HCT116 (cell line): ENCODE measurements around the gene VPS35L. TPM values are rescaled to one million over a fixed set of nuclear protein-coding genes. Genes with fewer than 3 reads are reported as not detected.

Source experiments
- ATAC-seq: fragments of 200-7000 bp; cut with Tn5 transposase; 2 replicates; pipeline ENCODE4 v1.9.1; 2020; ENCODE audit warnings: mild to moderate bottlenecking, moderate library complexity
- Bru-seq: library from RNA; stranded (reverse); fragments of 400-500 nt; gene quantifications from one replicate; lab custom pipeline; 2021; lab: Mats Ljungman, UMichigan
- BruChase-seq, 2 experiments: library from RNA; stranded (reverse); fragments of 400-500 nt; gene quantifications; one replicate each; lab custom pipeline; 2021; lab: Mats Ljungman, UMichigan
- BruUV-seq: library from RNA; stranded (reverse); fragments of 400-500 nt; replicated peaks from 2 replicates; lab custom pipeline; 2021; lab: Mats Ljungman, UMichigan
- CTCF ChIA-PET: fragments of 300-600 bp; sonication (Branson Sonifier 250); formaldehyde crosslinking; loops from one replicate; lab custom pipeline; 2021; ENCODE audit warnings: antibody characterized with exemption; lab: Charles Lee
- POLR2A ChIA-PET: fragments of 300-600, 350-600 bp; sonication (Branson Sonifier 250); formaldehyde crosslinking; loops from one replicate; lab custom pipeline; 2021; ENCODE audit warnings: antibody characterized with exemption; lab: Charles Lee
- RAD21 ChIA-PET, 2 experiments: fragments of 300-600 bp; sonication (Branson Sonifier 250); formaldehyde crosslinking; loops; one replicate each; lab custom pipeline; 2023; ENCODE audit warnings: low total read pairs in 2 of 2; ENCODE audit not compliant: uncharacterized antibody in 2 of 2, unreplicated experiment in 2 of 2, low non-redundant PET in 1 of 2; lab: Charles Lee
- DNase-seq: peaks from one replicate; pipeline ENCODE4 v3.0.0-alpha.2; 2010; ENCODE audit warnings: low read depth, low spot score
- H2AFZ ChIP-seq: fragments of 200-600 bp; shearing (Covaris generic), sonication (generic); 2 replicates; pipeline ENCODE4 v1.6.1; 2017; ENCODE audit warnings: low read depth, mixed run types, mixed read lengths, antibody characterized with exemption, low read length; ENCODE audit not compliant: poor library complexity, severe bottlenecking
- H3K27ac ChIP-seq: 2 replicates; pipeline ENCODE4 v1.5.1; 2012; ENCODE audit warnings: low read depth, low read length
- H3K27me3 ChIP-seq: fragments of 200-600 bp; sonication (generic); 2 replicates; pipeline ENCODE4 v1.6.1; 2016; ENCODE audit warnings: mixed run types, low read length, mixed read lengths; ENCODE audit not compliant: insufficient read depth
- H3K36me3 ChIP-seq, 2 experiments: fragments of 200-500 bp in 1 of 2; fragments of 200-600 bp in 1 of 2; sonication (Bioruptor generic) in 1 of 2; sonication (generic) in 1 of 2; 2 replicates each; pipeline versions ENCODE4 v1.5.1 to v1.6.1; 2014 to 2016; ENCODE audit warnings: low read length in 2 of 2, inconsistent platforms in 1 of 2, mixed read lengths in 1 of 2, mixed run types in 1 of 2; ENCODE audit not compliant: insufficient read depth in 2 of 2, control insufficient read depth in 1 of 2
- H3K4me1 ChIP-seq, 2 experiments: fragments of 200-600 bp in 1 of 2; sonication (generic) in 1 of 2; 2 replicates each; pipeline versions ENCODE4 v1.5.1 to v1.6.1; 2012 to 2017; ENCODE audit warnings: low read length in 2 of 2, inconsistent platforms in 1 of 2, mild to moderate bottlenecking in 1 of 2, mixed read lengths in 1 of 2, mixed run types in 1 of 2, moderate library complexity in 1 of 2; ENCODE audit not compliant: insufficient read depth in 2 of 2, control insufficient read depth in 1 of 2
- H3K4me2 ChIP-seq: fragments of 200-600 bp; sonication (generic); 2 replicates; pipeline ENCODE4 v1.6.1; 2017; ENCODE audit warnings: mixed run types, low read length, mixed read lengths
- H3K4me3 ChIP-seq, 2 experiments: fragments of 200-600 bp in 1 of 2; sonication (generic) in 1 of 2; replicated peaks in 1 of 2; 2 replicates each; pipeline ENCODE4 v1.5.1; 2011 to 2016; ENCODE audit warnings: low read length in 2 of 2, control low read depth in 1 of 2, low read depth in 1 of 2, mild to moderate bottlenecking in 1 of 2, mixed read lengths in 1 of 2, mixed run types in 1 of 2
- H3K79me2 ChIP-seq: fragments of 200-600 bp; sonication (generic); 2 replicates; pipeline ENCODE4 v1.6.1; 2017; ENCODE audit warnings: mild to moderate bottlenecking, mixed run types, low read length, moderate library complexity, mixed read lengths; ENCODE audit not compliant: insufficient read depth
- H3K9ac ChIP-seq: fragments of 200-600 bp; sonication (generic); 2 replicates; pipeline ENCODE4 v1.6.1; 2016; ENCODE audit warnings: low read length, mixed read lengths
- H3K9me2 ChIP-seq: fragments of 200-600 bp; sonication (generic), shearing (Covaris generic); 2 replicates; pipeline ENCODE4 v1.6.1; 2017; ENCODE audit warnings: mixed run types, mild to moderate bottlenecking, moderate library complexity; ENCODE audit not compliant: insufficient read depth
- H3K9me3 ChIP-seq, 2 experiments: fragments of 200-500 bp in 1 of 2; fragments of 200-600 bp in 1 of 2; sonication (Bioruptor generic) in 1 of 2; sonication (generic) in 1 of 2; 2 replicates each; pipeline ENCODE4 v1.6.1; 2014 to 2017; ENCODE audit warnings: low read length in 2 of 2, mixed read lengths in 2 of 2, inconsistent platforms in 1 of 2, low read depth in 1 of 2, mild to moderate bottlenecking in 1 of 2, mixed run types in 1 of 2, moderate library complexity in 1 of 2; ENCODE audit not compliant: control insufficient read depth in 1 of 2, insufficient read depth in 1 of 2
- H4K20me1 ChIP-seq: fragments of 200-600 bp; sonication (generic), shearing (Covaris generic); 2 replicates; pipeline ENCODE4 v1.6.1; 2017; ENCODE audit warnings: mixed run types, mild to moderate bottlenecking, moderate library complexity; ENCODE audit not compliant: insufficient read depth
- ATF3 ChIP-seq: IDR thresholded peaks from 2 replicates; pipeline ENCODE4 v1.6.1; 2012
- CBX3 ChIP-seq: IDR thresholded peaks from 2 replicates; pipeline ENCODE4 v1.6.1; 2012; ENCODE audit warnings: low read depth
- CEBPB ChIP-seq: IDR thresholded peaks from 2 replicates; pipeline ENCODE4 v1.6.1; 2012; ENCODE audit warnings: low read depth
- CTCF ChIP-seq, 3 experiments: fragments of 200-600 bp in 1 of 3; sonication (generic) in 1 of 3; IDR thresholded peaks in 2 of 3; conservative IDR thresholded peaks in 1 of 3; 2 replicates each; pipeline ENCODE4 v1.5.1; 2012 to 2017; ENCODE audit warnings: low read depth in 2 of 3, low read length in 2 of 3, antibody characterized with exemption in 1 of 3, borderline replicate concordance in 1 of 3, control low read depth in 1 of 3, mild to moderate bottlenecking in 1 of 3, mixed read lengths in 1 of 3, mixed run types in 1 of 3, moderate library complexity in 1 of 3; ENCODE audit not compliant: insufficient read depth in 1 of 3
- EGR1 ChIP-seq: IDR thresholded peaks from 2 replicates; pipeline ENCODE4 v1.6.1; 2012; ENCODE audit warnings: low read depth
- EZH2phosphoT487 ChIP-seq: fragments of 200-600 bp; IDR thresholded peaks from 2 replicates; pipeline ENCODE4 v1.6.1; 2018; ENCODE audit warnings: antibody characterized with exemption, borderline replicate concordance
- FOSL1 ChIP-seq: IDR thresholded peaks from 2 replicates; pipeline ENCODE4 v1.6.1; 2012; ENCODE audit warnings: low read depth
- JUND ChIP-seq: IDR thresholded peaks from 2 replicates; pipeline ENCODE4 v1.6.1; 2012
- POLR2A ChIP-seq: IDR thresholded peaks from 2 replicates; pipeline ENCODE4 v1.7.0; 2011; ENCODE audit warnings: borderline replicate concordance; ENCODE audit not compliant: insufficient read depth, insufficient read length; ENCODE audit errors: extremely low read depth
- POLR2AphosphoS5 ChIP-seq: IDR thresholded peaks from 2 replicates; pipeline ENCODE4 v1.6.1; 2011; ENCODE audit warnings: mild to moderate bottlenecking, low read depth, low read length, moderate library complexity
- SP1 ChIP-seq: IDR thresholded peaks from 2 replicates; pipeline ENCODE4 v1.6.1; 2012; ENCODE audit warnings: low read depth
- TCF7L2 ChIP-seq: IDR thresholded peaks from 2 replicates; pipeline ENCODE4 v1.7.0; 2011; ENCODE audit warnings: borderline replicate concordance, inconsistent platforms; ENCODE audit not compliant: insufficient read depth, insufficient read length; ENCODE audit errors: extremely low read depth
- YY1 ChIP-seq: IDR thresholded peaks from 2 replicates; pipeline ENCODE4 v1.6.1; 2011; ENCODE audit warnings: low read length, low read depth, moderate library complexity, mild to moderate bottlenecking; ENCODE audit not compliant: insufficient replicate concordance; ENCODE audit errors: extremely low read depth
- ZNF274 ChIP-seq: fragments of 200-500 bp; sonication (Bioruptor generic); IDR thresholded peaks from 2 replicates; pipeline ENCODE4 v1.6.1; 2014; ENCODE audit warnings: mild to moderate bottlenecking, low read depth, low read length, inconsistent platforms
- intact Hi-C: fragments of 100-400 bp; cut with micrococcal nuclease; formaldehyde crosslinking; loops from 2 replicates; pipeline ENCODE4 v1.10.0; 2022
- long read RNA-seq: library from polyadenylated mRNA; unstranded; transcript quantifications from one replicate; pipeline ENCODE4 v2.0.0, GENCODE V29; 2021; ENCODE audit not compliant: unreplicated experiment
- polyA plus RNA-seq: library from polyadenylated mRNA; unstranded; fragments of >200 nt; gene quantifications from 2 replicates; pipeline ENCODE4 v1.2.1, GENCODE V29; 2012; ENCODE audit warnings: missing spikeins
- total RNA-seq: library from RNA; stranded (reverse); gene quantifications from one replicate; pipeline ENCODE4 v1.2.1, GENCODE V29; 2021; ENCODE audit not compliant: unreplicated experiment
- TF ChIP-seq, protein P1 (sequence below): IDR thresholded peaks from 2 replicates; pipeline ENCODE4 v1.6.1; 2012

VPS35L gene, protein sequence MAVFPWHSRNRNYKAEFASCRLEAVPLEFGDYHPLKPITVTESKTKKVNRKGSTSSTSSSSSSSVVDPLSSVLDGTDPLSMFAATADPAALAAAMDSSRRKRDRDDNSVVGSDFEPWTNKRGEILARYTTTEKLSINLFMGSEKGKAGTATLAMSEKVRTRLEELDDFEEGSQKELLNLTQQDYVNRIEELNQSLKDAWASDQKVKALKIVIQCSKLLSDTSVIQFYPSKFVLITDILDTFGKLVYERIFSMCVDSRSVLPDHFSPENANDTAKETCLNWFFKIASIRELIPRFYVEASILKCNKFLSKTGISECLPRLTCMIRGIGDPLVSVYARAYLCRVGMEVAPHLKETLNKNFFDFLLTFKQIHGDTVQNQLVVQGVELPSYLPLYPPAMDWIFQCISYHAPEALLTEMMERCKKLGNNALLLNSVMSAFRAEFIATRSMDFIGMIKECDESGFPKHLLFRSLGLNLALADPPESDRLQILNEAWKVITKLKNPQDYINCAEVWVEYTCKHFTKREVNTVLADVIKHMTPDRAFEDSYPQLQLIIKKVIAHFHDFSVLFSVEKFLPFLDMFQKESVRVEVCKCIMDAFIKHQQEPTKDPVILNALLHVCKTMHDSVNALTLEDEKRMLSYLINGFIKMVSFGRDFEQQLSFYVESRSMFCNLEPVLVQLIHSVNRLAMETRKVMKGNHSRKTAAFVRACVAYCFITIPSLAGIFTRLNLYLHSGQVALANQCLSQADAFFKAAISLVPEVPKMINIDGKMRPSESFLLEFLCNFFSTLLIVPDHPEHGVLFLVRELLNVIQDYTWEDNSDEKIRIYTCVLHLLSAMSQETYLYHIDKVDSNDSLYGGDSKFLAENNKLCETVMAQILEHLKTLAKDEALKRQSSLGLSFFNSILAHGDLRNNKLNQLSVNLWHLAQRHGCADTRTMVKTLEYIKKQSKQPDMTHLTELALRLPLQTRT
- total RNA-seq (21.4 TPM), Bru-seq, nascent RNA (percentile 50 among the genes with signal in this experiment), BruChase-seq, experiment 1, labeled RNA remaining after a 6-hour chase (percentile 54 among the genes with signal in this experiment), BruChase-seq, experiment 2, labeled RNA remaining after a 2-hour chase (percentile 51 among the genes with signal in this experiment)
- 12.6 and 16.0 TPM in 2 replicates for polyA plus RNA-seq
- long read RNA-seq, transcript VPS35L-203 (31 exons, 3,855 nt): major isoform, 39 of 66 reads
- long read RNA-seq, partial matches to known transcripts: 16 of 66 reads
- long read RNA-seq, other reads (novel, unspliced or antisense): 11 of 66 reads

- Histone ChIP-seq H3K9me2 (no peaks in the 10 kb centered on the region), H3K9ac (peak within 1 kb of the TSS; percentile 72), H3K4me2 (peak within 1 kb of the TSS; percentile 77), H3K36me3 (peaks cover 4 to 5% of the 10 kb centered on the region in 2 experiments; a peak in 3 of 4 replicates), H3K4me3 (peak within 1 kb of the TSS; percentile 65 to 67), H3K4me1 (peaks cover 0 to 8% of the 10 kb centered on the region in 2 experiments; a peak in 2 of 4 replicates), H3K79me2 (no peaks in the 10 kb centered on the region), H4K20me1 (no peaks in the 10 kb centered on the region), H2AFZ (no peak within 1 kb of the TSS), H3K27me3 (no peaks in the 10 kb centered on the region), H3K27ac (peak within 1 kb of the TSS; percentile 78), H3K9me3 (no peaks in the 10 kb centered on the region)
- POLR2A ChIA-PET: interaction anchor here (0.8 to 1.6 kb wide), 6 partner anchors 10 to 336 kb away, joined by 3 to 5 read pairs (median 3); partner anchors contain the start of genes CCP110 and GDE1
- DNase-seq (peak; percentile 91), ATAC-seq (peak; percentile 89)
- BruUV-seq: no TSS peak
- RAD21 ChIA-PET: no interaction called here
- CTCF ChIA-PET: interaction anchor here (0.6 to 5.1 kb wide), 9 partner anchors 9 to 830 kb away, joined by 3 to 28 read pairs (median 3); no protein-coding TSS in a partner anchor
- intact Hi-C loops: no loop called here
- no peak for TF ChIP-seq POLR2A
- peak; percentile 99 for TF ChIP-seq YY1
- no peak for TF ChIP-seq ZNF274
- TF ChIP-seq EZH2phosphoT487: no peak
- no peak for TF ChIP-seq ATF3
- 0 out of 2 replicates have a peak, but pooled peaks have one; percentile 35 for TF ChIP-seq SP1
- TF ChIP-seq FOSL1: 0 out of 2 replicates have a peak, but pooled peaks have one; percentile 42
- TF ChIP-seq CTCF (IDR thresholded peaks at IDR 0.05 in 2 of 3, conservative IDR thresholded peaks at IDR 0.05 in 1 of 3; ENCODE audit: borderline replicate concordance in 1 of 3, insufficient read depth in 1 of 3, low read depth in 2 of 3, low read length in 2 of 3): peak; percentile 38 to 50 (median 43); a peak in 4 of 6 replicates
- no peak for TF ChIP-seq TCF7L2
- no peak for TF ChIP-seq CEBPB
- peak; percentile 48; the same call in 1 of the 2 replicates for TF ChIP-seq CBX3
- peak; percentile 94 for TF ChIP-seq EGR1
- TF ChIP-seq, protein P1, sequence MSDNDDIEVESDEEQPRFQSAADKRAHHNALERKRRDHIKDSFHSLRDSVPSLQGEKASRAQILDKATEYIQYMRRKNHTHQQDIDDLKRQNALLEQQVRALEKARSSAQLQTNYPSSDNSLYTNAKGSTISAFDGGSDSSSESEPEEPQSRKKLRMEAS: peak; percentile 68
- peak; percentile 51 for TF ChIP-seq JUND
- peak; percentile 35; the same call in 1 of the 2 replicates for TF ChIP-seq POLR2AphosphoS5
These were observed at the start of gene VPS35L for GRCh38 chr16:19555186-19555937. Gene VPS35L, plus strand, starts transcription at chr16:19555703. Its CDS starts 27 bp downstream, at chr16:19555730.
